ENCODE data around the gene RFFL.
"Not testable (repeated sequence)": the region's sequence is repeated elsewhere in the genome, so short reads cannot be mapped to it uniquely, and the experiment has no call there.

Gene RFFL, protein sequence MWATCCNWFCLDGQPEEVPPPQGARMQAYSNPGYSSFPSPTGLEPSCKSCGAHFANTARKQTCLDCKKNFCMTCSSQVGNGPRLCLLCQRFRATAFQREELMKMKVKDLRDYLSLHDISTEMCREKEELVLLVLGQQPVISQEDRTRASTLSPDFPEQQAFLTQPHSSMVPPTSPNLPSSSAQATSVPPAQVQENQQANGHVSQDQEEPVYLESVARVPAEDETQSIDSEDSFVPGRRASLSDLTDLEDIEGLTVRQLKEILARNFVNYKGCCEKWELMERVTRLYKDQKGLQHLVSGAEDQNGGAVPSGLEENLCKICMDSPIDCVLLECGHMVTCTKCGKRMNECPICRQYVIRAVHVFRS

DNA sequence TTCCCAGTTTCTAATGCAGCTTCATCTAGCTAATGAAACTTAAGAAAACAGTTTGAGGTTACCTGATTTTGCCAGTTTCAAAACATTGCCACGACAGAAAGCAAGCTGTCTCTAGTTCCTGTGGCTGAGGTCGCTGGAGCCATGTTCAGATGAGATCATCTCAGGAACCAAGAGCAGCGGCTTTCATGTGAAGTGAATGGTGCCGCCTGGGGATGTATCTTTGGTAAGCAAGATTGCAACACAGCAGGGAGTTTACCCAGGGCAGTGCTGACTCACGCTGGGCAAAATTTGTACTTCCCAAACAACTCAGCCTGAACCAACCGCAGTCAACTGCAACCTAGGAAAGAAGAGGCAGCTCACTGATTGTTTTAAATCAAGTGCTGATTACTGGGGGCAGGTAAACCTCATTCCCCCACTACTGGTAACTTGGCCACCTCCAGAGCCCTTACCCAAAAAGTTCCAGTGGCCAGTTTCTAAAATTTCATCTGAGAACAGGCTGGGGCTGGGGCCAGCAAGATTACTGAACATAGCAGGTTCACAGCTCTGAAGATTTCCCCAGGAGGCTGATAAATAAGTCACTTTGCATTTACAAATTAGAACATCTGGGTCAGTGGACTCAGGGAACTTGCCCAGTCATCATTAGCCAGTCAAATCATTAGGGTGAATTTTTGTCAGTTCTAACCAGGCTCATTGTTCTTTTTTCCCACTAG is at the start of gene RFFL:
TSS of gene RFFL (minus strand) at position 194 of the 710 bp plus-strand sequence. CDS start 37,154 bp downstream, outside the sequence.
- DNase-seq (ENCODE audit: low read depth), result peak; percentile 81

DNA sequence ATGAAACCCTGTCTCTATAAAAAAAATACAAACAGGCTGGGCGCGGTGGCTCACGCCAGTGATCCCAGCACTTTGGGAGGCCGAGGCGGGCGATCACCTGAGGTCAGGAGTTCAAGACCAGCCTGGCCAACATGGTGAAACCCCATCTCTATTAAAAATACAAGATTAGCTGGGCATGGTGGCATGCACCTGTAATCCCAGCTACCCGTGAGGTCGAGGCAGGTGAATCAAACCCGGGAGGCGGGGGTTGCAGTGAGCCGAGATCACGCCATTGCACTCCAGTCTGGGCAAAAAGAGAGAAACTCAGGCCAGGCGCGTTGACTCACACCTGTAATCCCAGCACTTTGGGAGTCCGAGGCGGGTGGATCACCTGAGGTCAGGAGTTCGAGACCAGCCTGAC is 47.3 kb upstream of the RFFL start:
- not testable (repeated sequence) for DNase-seq (ENCODE audit: low read depth)

DNA sequence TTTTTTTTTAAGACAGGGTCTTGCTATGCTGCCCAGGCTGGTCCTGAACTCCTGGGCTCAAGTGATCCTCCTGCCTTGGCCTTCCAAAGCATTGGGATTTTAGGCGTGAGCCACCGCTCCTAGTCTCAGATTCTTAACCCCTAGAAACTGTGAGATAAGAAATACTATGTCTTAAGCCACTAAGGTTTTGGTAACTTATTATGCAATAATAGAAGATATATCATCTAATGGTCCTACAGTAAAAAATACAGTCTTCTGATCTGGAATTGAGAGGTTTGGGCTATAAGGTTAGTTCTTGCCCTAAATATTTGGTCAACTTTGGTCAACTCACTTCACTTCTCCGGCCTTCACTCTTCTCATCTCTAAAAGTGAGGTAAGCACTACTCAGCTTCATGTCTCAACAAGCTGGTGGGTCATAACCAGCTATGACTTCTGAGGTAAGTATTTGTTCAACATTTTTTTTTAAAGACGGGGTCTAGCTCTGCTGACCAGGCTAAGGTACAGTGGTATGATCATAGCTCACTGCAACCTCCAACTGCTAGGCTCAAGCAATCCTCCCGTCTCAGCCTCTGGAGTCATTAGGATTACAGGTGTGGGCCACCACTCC is 41.4 kb upstream of the RFFL start:
- no peak for DNase-seq (ENCODE audit: low read depth)

DNA sequence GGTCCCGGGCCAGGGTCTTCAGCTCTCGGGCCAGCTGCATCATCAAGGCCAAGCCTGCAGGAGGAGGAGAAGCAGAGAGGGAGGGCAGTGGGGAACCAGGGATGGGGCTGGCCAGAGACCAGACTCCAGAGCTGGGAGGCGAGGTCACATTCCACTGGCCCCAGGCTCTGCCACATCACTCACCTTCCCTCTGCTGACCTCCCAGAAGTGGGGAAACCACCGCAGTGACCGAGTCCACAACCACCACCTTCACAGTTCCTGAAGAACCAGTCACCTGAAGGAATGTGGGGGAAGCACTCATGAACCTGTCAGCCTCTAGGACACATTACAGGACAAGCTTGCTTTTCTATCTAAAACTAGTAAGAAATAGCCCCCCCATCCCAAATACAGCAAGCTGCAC is 39.8 kb upstream of the RFFL start:
- no peak for DNase-seq (ENCODE audit: low read depth)

DNA sequence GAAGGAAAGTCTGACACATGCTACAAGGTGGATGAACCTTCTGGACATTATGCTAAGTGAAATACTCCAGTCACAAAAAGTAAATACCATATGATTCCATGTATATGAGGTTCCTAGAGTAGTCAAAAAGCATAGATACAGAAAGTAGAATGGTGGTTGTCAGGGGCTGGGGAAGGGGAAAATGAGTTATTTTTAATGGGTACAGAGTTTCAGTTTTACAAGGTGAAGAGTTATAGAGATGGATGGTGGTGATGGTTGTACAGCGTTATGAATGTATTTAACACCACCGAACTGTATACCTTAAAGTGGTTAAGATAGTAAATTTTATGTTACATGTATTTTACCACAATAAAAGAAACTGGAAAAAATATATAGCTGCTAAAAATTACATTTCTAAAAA is 38.2 kb upstream of the RFFL start:
- DNase-seq (ENCODE audit: low read depth), result no peak

DNA sequence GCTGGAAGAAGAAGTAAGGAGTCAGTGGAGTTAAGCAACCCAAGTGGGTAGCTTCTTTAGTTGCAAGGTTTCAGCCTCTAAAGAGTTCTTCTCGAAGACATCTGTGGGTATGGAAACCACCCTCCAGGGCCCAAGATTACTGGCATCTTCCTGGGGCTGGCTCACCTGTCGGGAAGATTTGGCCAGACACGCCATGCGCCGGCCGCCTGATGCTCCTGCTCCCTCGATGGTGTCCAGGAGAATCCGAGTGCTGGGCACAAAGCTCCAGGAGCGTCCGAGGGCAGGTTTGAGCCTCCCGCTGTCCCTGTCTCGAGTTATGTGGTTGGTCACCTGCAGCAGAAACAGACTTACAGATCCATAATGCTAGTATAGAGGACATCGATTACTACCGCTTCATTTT is 37.5 kb upstream of the RFFL start:
- no peak for DNase-seq (ENCODE audit: low read depth)

DNA sequence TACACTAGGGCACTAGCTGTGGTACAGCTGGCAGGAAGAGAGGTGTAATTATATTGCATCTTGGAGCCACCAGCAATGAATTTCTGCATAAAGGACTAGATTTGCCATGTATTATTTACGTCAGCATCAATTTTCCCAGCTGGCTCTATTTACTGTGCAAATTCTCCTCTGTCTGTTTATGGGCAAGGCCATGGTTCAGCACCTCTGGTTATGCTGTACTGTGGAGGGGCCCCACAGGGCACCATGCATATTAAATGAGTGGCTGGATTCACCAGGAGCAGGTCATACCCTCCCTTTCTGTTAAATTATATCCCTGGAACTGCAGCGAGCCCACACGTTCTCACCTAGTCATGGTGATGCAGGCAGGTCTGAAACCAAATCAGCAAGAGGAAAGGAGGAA is 36.4 kb upstream of the RFFL start:
- DNase-seq (ENCODE audit: low read depth), result no peak

DNA sequence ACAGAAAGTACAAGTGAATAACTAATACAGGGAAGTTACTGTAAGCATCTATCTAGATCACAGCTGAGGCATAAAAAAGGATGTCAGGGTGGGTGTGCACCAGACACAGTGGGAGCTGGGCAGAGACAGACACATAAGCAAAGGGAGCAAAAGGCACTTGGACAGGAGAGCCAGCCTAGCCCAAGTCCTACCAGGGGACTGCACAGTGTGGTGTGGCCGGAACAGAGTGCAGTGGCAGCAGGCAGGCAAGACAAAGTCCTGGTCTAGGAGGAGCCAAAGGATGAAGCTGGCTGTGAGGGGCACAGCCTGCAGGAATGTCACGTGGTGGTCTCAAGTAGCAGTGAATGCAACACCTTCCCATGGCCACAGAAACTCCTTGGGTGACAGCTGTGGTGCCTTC is 34.3 kb upstream of the RFFL start:
- DNase-seq (ENCODE audit: low read depth), result no peak

DNA sequence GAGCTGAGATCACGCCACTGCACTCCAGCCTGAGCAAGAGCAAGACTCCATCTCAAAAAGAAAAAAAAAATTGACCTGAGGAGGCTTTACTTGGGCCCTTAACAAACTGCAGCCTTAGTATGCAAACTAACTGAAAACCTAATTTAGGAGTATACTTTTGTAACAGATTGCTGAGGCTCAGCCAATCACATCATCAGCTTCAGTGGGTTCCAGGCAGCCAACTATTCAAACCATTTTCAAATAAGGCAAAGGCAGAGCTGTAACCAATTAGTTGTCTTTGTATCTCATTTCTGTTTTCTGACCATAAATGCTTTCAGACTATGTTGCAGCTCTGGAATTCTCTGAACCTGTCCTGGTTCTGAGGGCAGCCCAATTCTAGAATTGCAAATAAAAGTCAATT is 32.2 kb upstream of the RFFL start:
- DNase-seq (ENCODE audit: low read depth), result no peak

DNA sequence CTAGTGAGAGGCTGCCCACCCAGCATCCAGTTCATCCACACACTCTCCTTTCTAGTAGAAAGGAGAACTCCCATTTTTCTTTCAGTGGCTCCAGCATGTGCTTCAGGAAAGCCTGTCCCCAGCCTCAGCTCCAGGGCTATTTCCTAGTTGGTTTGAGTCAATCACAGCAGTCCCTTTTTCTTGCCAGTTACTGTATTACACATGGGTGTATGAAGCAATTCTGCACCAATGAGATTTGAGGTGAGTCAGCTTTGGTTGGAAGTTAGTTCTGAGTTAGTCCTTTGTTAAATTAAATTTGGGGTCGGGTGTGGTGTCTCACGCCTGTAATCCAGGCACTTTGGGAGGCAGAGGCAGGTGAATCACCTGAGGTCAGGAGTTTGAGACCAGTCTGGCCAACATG is 31.4 kb upstream of the RFFL start:
- DNase-seq (ENCODE audit: low read depth), result no peak

DNA sequence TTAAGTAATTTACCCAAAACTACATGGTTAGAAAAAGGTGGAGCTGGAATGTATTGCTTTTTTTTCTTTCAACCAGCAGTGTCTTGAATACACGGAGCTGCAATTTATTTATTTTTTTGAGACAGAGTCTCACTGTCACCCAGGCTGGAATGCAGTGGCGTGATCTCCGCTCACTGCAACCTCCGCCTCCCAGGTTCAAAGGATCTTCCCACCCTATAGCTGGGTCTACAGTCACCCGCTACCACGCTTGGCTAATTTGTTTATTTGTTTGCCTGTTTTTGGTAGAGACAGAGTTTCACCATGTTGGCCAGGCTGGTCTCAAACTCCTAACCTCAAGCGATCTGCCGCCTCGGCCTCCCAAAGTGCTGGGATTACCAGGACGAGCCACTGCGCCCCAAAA is 27.2 kb upstream of the RFFL start:
- not testable (repeated sequence) for DNase-seq (ENCODE audit: low read depth)

DNA sequence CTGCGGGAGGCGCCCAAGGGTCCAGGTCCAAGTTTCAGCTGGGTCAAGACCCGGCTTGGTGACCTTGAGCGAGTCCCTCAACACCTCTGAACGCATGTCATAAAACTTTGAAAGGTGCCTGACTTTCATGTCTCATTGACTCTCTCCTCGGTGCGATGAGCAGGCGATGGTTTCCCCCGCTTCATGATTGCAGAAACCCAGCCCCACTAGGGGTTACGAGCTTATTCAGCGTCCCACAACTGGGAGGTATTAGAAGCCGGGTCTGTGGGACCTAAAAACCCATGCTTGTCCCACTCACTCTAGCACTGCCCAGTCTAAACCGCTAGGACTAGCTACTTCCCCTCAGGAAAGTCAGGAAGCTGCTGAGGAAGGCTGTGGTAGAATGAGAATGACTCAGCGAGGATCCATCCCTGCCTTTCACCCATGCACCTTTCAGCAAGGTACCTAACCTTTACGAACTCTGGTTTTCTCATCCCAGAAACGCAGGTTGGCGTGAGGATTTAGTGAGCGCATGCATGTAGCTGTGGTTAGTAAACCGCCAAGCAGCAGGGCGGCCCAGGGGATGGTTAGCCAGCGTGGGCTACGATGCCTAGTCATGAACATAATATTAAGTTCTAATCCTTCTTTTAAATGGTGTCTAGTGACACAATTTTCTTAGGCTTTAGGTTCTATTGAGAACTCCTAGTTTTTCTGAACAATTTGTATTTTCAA is 26.2 kb upstream of the RFFL start:
- DNase-seq (ENCODE audit: low read depth), result peak; percentile 24

DNA sequence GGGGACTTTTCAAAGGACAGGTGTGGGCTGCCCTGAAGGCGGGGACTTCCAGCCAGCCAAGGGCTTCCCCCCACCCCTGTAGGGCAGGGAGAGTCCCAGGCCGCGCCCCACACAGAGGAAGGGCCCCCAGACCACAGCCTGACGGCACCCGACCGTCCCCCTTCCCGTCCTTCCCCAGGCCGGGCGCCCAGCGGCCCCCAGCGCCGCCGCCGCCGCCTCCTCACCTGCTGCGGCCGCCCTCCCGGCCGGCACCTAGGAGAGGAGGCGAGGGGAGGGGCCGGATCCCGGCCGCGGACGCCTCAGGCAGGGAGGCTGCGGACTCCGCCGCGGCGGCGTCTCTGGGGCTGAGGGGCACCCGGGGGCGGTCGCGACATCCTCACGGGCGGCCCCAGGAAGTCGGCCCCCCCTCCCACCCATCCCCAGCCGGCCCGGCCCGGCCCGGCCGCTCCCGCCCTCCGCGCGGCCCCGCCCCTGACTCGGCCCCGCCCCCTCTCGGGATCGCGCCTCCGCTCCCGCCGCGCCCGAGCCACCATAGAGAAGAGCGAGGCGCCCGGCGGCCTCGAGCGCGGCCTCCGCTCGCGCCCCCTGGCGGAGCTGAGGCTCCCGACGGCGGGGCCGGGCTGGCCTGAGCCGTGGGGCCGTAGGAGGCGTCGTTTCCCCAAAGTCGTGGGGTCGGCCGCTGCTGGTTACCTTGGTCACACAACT is 25.5 kb upstream of the RFFL start:
- peak; percentile 87 for DNase-seq (ENCODE audit: low read depth)

DNA sequence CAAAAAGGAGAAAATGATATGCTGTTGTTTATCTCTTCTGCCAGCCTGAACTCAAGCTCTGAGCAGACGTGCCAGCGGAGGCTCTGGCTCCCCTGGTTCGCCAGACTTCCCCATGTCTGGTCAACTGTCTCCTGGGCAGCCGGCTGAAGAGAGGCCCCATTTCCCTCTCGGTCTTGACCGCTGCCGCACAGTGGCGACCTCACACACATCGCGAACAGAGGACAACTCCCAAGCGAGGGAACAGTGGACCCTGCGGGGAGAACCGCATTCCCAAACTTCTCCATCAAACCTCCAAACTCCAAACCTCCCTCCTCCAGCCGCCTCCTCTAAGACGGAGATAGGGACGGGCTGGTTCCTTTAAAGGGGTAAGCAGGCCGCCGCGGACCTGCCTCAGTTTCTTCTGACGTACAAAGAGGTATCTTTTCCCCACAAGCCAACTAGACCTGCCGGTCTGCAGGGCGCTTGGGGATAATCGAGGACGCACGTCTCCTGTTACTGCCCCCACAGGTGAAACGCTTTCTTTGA is 24.9 kb upstream of the RFFL start:
- no peak for DNase-seq (ENCODE audit: low read depth)

DNA sequence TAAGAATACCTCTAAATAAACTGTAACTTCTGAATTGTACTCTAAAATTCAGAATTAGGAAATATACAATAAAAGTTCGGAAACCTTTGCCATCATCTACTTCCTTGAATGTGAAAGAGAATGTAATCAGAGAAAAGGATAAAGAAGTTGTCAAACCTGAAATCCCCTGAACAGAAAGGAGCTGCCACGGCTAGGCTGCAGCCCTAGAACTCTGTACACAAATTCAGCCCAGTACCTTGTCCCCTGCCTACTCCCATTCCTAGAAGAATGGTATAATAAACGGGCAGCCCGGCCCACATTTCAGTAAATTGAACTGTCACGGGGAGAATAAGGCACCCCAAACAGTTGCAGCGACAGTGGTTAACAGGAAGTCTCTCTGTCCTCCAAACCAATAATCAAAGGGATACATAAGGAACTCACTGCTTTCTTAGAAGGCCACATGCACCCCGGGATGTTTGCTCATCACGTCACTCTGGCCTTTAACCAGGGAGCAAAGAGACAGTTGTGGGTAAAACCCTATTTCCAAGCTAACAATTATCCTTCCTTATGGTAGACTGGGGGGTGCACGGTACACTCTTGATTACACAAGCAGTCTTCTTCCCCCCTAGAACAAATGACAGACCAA is 24.3 kb upstream of the RFFL start:
- no peak for DNase-seq (ENCODE audit: low read depth)

DNA sequence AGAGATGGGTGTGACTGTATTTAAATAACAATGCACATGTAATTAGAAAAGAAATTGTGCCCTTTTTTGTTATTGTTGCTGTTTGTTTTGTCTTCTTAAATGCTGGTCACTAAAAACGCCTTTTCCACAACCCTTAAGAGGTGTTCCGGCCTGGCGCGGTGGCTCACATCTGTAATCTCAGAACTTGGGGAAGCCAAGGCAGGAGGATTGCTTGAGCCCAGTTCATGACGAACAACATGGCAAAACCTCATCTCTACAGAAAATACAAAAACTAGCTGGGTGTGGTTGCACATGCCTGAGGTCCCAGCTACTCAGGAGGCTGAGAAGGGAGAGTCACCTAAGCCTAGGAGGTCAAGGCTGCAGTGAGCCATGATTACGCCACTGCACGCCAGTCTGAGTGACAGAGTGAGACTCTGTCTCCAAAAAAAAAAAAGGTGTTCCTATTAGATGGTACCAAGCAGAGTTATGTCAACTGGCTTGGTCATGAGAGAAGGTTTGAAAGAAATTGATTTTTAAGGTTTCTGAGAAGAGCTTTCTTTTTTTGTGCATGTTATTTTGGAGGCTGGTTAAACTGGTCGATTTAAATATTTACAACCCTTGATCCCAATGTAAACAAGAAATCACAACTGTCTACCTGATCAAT is 23.5 kb upstream of the RFFL start:
- no peak for DNase-seq (ENCODE audit: low read depth)

DNA sequence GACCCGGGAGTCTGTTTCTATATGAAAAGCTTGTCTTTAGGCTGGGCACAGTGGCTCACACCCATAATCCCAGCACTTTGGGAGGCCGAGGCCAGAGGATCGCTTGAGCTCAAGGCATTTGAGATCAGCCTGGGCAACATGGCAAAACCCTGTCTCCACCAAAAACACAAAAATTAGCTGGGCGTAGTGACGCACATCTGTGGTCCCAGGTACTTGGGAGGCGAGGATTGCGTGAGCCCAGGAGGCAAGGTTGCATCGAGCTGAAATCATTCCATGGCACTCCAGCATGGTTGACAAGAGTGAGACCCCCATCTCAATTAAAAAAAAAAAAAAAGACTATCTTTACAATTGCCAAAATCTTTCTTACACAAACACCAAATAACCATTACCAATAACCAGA is 22.7 kb upstream of the RFFL start:
- DNase-seq (ENCODE audit: low read depth), result no peak

DNA sequence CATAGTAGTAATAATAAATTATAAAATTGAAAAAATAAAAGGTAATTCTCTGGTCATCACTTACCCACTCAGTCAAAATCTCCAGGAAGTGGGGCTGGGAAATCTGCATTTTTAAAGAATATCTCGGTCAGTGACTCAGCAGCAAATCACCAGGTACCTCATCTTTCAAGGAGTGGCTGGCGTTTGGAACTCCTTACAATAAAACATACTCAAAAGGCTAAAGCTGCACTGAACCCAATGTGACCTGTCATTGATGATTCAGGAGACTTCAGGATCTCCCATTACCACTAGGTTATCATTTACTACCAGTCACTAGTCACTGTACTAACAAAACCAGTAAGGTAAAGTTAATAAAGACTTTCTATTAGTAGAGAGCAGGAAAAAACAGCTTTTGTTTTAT is 21.5 kb upstream of the RFFL start:
- DNase-seq (ENCODE audit: low read depth), result no peak

DNA sequence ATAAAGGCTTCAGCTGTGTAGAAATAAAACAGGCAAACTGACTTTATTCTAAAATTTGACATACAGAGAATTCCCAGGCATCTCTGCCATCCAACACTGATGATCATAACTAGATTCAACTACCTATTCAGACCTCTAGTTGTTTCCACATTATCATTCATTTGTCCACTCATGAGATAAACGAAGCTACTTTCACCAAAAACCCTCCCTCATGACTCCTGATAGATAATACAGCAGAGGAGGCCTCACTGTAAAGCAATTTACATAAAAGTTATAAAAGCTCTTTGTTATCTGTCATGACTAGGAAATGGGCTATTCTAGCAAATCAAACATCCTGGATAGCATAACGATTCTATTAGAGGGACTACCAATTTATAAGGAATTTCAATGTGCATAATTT is 19.6 kb upstream of the RFFL start:
- DNase-seq (ENCODE audit: low read depth), result no peak

DNA sequence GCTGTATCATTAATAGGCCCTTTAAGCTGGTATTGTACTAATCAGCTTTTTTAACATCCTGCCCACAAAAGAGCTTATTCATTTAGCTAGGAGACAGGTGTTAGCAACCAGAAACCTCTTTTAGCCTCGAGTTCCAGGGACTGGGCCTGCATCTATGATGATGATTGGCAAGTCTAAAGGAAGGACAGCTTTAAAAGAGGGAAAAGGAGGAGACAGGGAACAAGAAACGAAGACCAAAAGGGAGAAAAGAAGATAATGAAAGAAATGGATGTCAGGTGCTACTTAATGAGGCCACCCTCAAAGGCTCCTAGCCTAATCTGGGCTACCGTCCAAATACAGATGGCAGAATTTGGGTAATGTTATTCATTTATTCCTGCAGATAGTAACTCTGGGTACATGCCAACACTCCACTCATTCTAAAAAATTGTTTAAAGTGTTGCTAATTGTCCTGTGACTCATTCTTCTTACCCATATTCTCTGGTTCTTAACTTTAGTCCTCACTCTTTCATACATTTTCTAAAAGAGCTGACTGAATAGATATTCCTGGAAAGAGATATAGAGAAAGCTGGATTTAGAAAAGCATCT is 18.7 kb upstream of the RFFL start:
- DNase-seq (ENCODE audit: low read depth), result no peak

Measured in activated T-helper 9 cell treated with anti-CD3 and anti-CD28 coated beads, Interleukin-2, amount 50 U/mL, for 16 hours (primary cell).